ENCODE measurements around the gene PPP6C. TPM values are rescaled to one million over a fixed set of nuclear protein-coding genes. Genes with fewer than 3 reads are reported as not detected.

Gene PPP6C
- total and polyA plus RNA-seq, 2 experiments from 2014 or later: 31.9 to 46.4 TPM

DNA sequence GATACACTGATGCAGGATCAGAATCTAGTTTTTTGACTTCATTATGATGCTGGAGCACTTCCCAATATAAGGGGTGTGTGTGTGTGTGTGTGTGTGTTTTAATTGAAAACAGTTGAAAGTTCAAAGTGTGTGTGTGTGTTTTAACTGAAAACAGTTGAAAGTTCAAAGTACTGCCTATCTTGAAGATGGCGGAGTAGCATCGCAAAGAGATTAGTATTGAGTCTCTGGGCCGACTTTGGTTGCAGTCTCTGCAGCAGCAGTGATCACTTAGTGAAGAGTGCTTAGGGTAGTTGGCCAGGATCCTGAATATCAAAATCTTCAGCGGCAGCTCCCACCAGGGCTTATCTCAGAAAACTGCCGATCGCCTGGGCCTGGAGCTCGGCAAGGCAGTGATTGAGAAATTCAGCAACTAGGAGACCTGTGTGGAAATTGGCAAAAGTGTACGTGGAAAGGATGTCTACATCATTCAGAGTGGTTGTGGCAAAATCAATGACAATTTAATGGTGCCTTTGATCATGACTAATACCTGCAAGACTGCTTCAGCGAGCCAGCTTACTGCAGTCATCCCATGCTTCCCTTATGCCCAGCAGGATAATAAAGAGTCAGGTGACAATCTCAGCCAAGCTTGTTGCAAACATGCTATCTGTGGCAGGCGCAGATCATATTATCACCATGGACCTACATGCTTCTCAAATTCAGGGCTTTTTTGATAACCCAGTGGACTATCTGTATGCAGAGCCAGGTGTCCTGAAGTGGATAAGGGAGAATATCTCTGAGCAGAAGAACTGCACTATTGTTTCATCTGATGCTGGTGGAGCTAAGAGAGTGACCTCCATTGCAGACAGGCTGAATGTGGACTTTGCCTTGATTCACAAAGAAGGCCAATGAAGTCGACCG is 39.0 kb downstream of the PPP6C start (continued):
- TF ChIP-seq ZNF462 (CRISPR knock-in tag; IDR thresholded peaks at IDR 0.05) (no peak), EZH2 (IDR thresholded peaks at IDR 0.05; ENCODE audit: low read depth, unreplicated experiment) (no peak), EZH2phosphoT487 (IDR thresholded peaks at IDR 0.05; ENCODE audit: unreplicated experiment) (no peak), ZNF114 (CRISPR knock-in tag; IDR thresholded peaks at IDR 0.05) (no peak)
- TF ChIP-seq, protein P1, sequence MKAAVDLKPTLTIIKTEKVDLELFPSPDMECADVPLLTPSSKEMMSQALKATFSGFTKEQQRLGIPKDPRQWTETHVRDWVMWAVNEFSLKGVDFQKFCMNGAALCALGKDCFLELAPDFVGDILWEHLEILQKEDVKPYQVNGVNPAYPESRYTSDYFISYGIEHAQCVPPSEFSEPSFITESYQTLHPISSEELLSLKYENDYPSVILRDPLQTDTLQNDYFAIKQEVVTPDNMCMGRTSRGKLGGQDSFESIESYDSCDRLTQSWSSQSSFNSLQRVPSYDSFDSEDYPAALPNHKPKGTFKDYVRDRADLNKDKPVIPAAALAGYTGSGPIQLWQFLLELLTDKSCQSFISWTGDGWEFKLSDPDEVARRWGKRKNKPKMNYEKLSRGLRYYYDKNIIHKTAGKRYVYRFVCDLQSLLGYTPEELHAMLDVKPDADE (IDR thresholded peaks at IDR 0.05): no peak

DNA sequence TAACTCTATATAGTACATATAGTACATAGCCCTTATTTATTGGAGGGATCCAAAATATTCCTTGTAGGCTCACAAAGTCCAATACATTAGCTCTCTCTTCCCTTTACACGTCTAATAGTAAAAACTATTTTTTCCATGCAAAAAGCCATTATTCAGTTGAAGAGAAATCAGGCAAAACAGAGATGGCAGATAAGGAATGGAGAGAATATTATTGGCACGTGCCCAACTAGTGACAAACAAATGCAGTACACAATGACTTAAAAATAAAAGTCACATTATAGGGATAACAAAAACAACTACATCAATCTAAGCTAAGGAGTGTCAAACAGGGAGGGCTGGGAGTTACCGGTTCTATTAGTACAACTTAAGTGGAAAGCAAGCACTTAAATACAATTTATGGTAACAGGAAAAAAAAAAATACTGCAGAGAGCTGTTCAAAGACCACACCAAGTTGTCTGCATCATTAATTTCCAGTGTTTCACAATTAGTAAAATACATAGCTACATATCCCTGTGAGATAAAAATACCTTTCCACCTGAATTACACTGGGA is 42.1 kb downstream of the PPP6C start:
- Histone ChIP-seq H3K79me2 (replicated peaks; ENCODE audit: insufficient read depth) (peaks cover under 1% of the 10 kb centered on the region), H3K27ac (ENCODE audit: low read depth) (no peak overlapping the region), H2AFZ (no peak overlapping the region), H3F3A (replicated peaks; ENCODE audit: low read depth) (no peaks in the 10 kb centered on the region), H3K4me2 (no peak overlapping the region), H3K4me3 (no peak overlapping the region), H3K4me1 (ENCODE audit: insufficient read depth) (peaks cover 8% of the 10 kb centered on the region; the same call in 1 of the 2 replicates), H3K9me2 (ENCODE audit: insufficient read depth) (no peaks in the 10 kb centered on the region), H4K20me1 (replicated peaks; ENCODE audit: insufficient read depth) (no peaks in the 10 kb centered on the region), H3K27me3 (ENCODE audit: insufficient read depth) (no peaks in the 10 kb centered on the region), H3K36me3 (ENCODE audit: insufficient read depth) (peaks cover 4% of the 10 kb centered on the region; the same call in 1 of the 2 replicates)
- peaks cover 12% of the 10 kb centered on the region for H3K27me3 Mint-ChIP-seq (ENCODE audit: insufficient read depth, low read depth, poor library complexity)
- H3K4me1 Mint-ChIP-seq: peaks cover 16% of the 10 kb centered on the region
- no peaks in the 10 kb centered on the region for H3K9me3 Mint-ChIP-seq
- H3K4me3 Mint-ChIP-seq: no peak overlapping the region
- ATAC-seq (no peak), DNase-seq (ENCODE audit: low spot score) (no peak)
- H3K36me3 Mint-ChIP-seq (ENCODE audit: low read depth): peaks cover 25% of the 10 kb centered on the region
- no peak overlapping the region for H3K27ac Mint-ChIP-seq
- no peak for TF ChIP-seq CTCF (conservative IDR thresholded peaks at IDR 0.05; ENCODE audit: low read depth in 2 of 2)
- TF ChIP-seq JUNB (IDR thresholded peaks at IDR 0.05; ENCODE audit: unreplicated experiment): no peak
- TF ChIP-seq, protein P2, sequence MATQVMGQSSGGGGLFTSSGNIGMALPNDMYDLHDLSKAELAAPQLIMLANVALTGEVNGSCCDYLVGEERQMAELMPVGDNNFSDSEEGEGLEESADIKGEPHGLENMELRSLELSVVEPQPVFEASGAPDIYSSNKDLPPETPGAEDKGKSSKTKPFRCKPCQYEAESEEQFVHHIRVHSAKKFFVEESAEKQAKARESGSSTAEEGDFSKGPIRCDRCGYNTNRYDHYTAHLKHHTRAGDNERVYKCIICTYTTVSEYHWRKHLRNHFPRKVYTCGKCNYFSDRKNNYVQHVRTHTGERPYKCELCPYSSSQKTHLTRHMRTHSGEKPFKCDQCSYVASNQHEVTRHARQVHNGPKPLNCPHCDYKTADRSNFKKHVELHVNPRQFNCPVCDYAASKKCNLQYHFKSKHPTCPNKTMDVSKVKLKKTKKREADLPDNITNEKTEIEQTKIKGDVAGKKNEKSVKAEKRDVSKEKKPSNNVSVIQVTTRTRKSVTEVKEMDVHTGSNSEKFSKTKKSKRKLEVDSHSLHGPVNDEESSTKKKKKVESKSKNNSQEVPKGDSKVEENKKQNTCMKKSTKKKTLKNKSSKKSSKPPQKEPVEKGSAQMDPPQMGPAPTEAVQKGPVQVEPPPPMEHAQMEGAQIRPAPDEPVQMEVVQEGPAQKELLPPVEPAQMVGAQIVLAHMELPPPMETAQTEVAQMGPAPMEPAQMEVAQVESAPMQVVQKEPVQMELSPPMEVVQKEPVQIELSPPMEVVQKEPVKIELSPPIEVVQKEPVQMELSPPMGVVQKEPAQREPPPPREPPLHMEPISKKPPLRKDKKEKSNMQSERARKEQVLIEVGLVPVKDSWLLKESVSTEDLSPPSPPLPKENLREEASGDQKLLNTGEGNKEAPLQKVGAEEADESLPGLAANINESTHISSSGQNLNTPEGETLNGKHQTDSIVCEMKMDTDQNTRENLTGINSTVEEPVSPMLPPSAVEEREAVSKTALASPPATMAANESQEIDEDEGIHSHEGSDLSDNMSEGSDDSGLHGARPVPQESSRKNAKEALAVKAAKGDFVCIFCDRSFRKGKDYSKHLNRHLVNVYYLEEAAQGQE (IDR thresholded peaks at IDR 0.05; ENCODE audit: unreplicated experiment): no peak
- no peak for TF ChIP-seq CREB1 (CRISPR knock-in tag; IDR thresholded peaks at IDR 0.05; ENCODE audit: low read depth)
- no peak for TF ChIP-seq EZH2 (IDR thresholded peaks at IDR 0.05; ENCODE audit: low read depth, unreplicated experiment)
- TF ChIP-seq STAT1 (IDR thresholded peaks at IDR 0.05; ENCODE audit: unreplicated experiment): no peak
